Panc1 (cell line): ENCODE data around the gene ZBTB7C. TPM values are rescaled to one million over a fixed set of nuclear protein-coding genes. Genes with fewer than 3 reads are reported as not detected.

Source experiments
- ATAC-seq: fragments of 200-7000 bp; cut with Tn5 transposase; 2 replicates; pipeline ENCODE4 v1.9.1; 2020; ENCODE audit warnings: mild to moderate bottlenecking, moderate library complexity
- BruUV-seq: library from RNA; stranded (reverse); fragments of 400-500 nt; replicated peaks from 2 replicates; lab custom pipeline; 2021; lab: Mats Ljungman, UMichigan
- CTCF ChIA-PET: fragments of 300-600 bp; sonication (Branson Sonifier 250); formaldehyde crosslinking; loops from one replicate; lab custom pipeline; 2022; ENCODE audit warnings: antibody characterized with exemption; lab: Charles Lee
- POLR2A ChIA-PET: fragments of 300-600 bp; sonication (Branson Sonifier 250); formaldehyde crosslinking; loops from one replicate; lab custom pipeline; 2022; ENCODE audit warnings: antibody characterized with exemption; lab: Charles Lee
- DNase-seq: peaks from one replicate; pipeline ENCODE4 v3.0.0-alpha.2; 2010; ENCODE audit warnings: low read depth, low spot score
- H3K27ac ChIP-seq: 2 replicates; pipeline ENCODE4 v1.5.1; 2011; ENCODE audit warnings: mild to moderate bottlenecking, low read length, inconsistent platforms
- H3K27me3 ChIP-seq: fragments of 200-500 bp; sonication (Bioruptor generic); 2 replicates; pipeline ENCODE4 v1.6.0; 2014; ENCODE audit warnings: low read length, inconsistent platforms; ENCODE audit not compliant: control insufficient read depth, insufficient read depth
- H3K36me3 ChIP-seq: fragments of 200-500 bp; sonication (Bioruptor generic); 2 replicates; pipeline ENCODE4 v1.5.1; 2014; ENCODE audit warnings: inconsistent platforms, mild to moderate bottlenecking, low read length, moderate library complexity; ENCODE audit not compliant: control insufficient read depth, insufficient read depth
- H3K4me1 ChIP-seq: 2 replicates; pipeline ENCODE4 v1.5.1; 2011; ENCODE audit warnings: inconsistent platforms, mild to moderate bottlenecking, low read length, moderate library complexity; ENCODE audit not compliant: control insufficient read depth, insufficient read depth
- H3K4me3 ChIP-seq, 2 experiments: 2 replicates each; pipeline ENCODE4 v1.5.1; 2011 to 2012; ENCODE audit warnings: low read depth in 2 of 2, low read length in 2 of 2, mild to moderate bottlenecking in 2 of 2, inconsistent platforms in 1 of 2, moderate library complexity in 1 of 2
- H3K9me3 ChIP-seq: fragments of 200-500 bp; sonication (Bioruptor generic); 2 replicates; pipeline ENCODE4 v1.5.1; 2014; ENCODE audit warnings: low read depth, mild to moderate bottlenecking, inconsistent platforms, low read length, moderate library complexity; ENCODE audit not compliant: control insufficient read depth, insufficient read depth
- CTCF ChIP-seq: fragments of 450-650 bp; IDR thresholded peaks from 2 replicates; pipeline ENCODE4 v1.5.1; 2017; ENCODE audit warnings: mild to moderate bottlenecking
- POLR2AphosphoS5 ChIP-seq: IDR thresholded peaks from 2 replicates; pipeline ENCODE4 v1.6.1; 2012; ENCODE audit warnings: mild to moderate bottlenecking, low read depth, low read length, moderate library complexity
- REST ChIP-seq, 2 experiments: IDR thresholded peaks; 2 replicates each; pipeline ENCODE4 v1.6.1; 2011 to 2012; ENCODE audit warnings: low read depth in 2 of 2, control low read depth in 1 of 2, low read length in 1 of 2, mild to moderate bottlenecking in 1 of 2, moderate library complexity in 1 of 2; ENCODE audit not compliant: insufficient read depth in 1 of 2
- SIN3A ChIP-seq: IDR thresholded peaks from 2 replicates; pipeline ENCODE4 v1.6.1; 2012; ENCODE audit warnings: low read depth, mild to moderate bottlenecking, low read length, moderate library complexity, borderline replicate concordance; ENCODE audit not compliant: insufficient read depth
- TCF7L2 ChIP-seq: IDR thresholded peaks from 2 replicates; pipeline ENCODE4 v1.6.1; 2011; ENCODE audit warnings: mild to moderate bottlenecking, low read depth, low read length, inconsistent platforms
- in situ Hi-C: cut with HindIII; loops from 2 replicates; pipeline ENCODE4 v1.10.0; 2016; ENCODE audit warnings: low sequenced_read_pairs, low pct_unique_long_range_greater_than_20kb
- intact Hi-C: fragments of 100-400 bp; cut with micrococcal nuclease; formaldehyde crosslinking; loops from one replicate; pipeline ENCODE4 v1.10.0; 2022; ENCODE audit not compliant: unreplicated experiment
- total RNA-seq: library from RNA; stranded (reverse); gene quantifications from one replicate; pipeline ENCODE4 v1.2.1, GENCODE V29; 2021; ENCODE audit not compliant: unreplicated experiment

Gene ZBTB7C
- total RNA-seq, 1 experiment from 2014 or later: 0.03 TPM

DNA sequence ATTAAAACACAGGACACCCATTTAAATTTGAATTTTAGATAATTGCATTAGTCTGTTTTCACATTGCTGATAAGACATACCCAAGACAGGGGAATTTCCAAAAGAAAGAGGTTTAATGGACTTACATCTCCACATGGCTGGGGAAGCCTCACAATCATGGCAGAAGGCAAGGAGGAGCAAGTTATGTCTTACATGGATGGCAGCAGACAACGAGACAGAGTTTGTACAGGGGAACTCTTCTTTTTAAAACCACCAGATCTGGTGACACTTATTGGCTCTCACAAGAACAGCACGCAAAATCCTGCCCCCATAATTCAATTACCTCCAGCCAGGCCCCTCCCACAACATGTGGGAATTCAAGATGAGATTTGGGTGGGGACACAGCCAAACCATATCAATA lies 398.9 kb downstream of the ZBTB7C start:
- Histone ChIP-seq H3K27ac (no peak overlapping the region), H3K4me3 (no peak overlapping the region), H3K36me3 (no peaks in the 10 kb centered on the region), H3K4me1 (no peaks in the 10 kb centered on the region), H3K9me3 (no peaks in the 10 kb centered on the region), H3K27me3 (no peaks in the 10 kb centered on the region; the same call in none of the 2 replicates)
- BruUV-seq: no TSS peak
- in situ Hi-C loops: no loop called here
- no peak for DNase-seq
- POLR2A ChIA-PET: no interaction called here
- TF ChIP-seq POLR2AphosphoS5 (no peak), CTCF (no peak), TCF7L2 (no peak), SIN3A (no peak), REST (IDR thresholded peaks at IDR 0.05; ENCODE audit: insufficient read depth in 1 of 2, low read depth in 2 of 2, low read length in 1 of 2) (no peak)
- ATAC-seq: no peak
- CTCF ChIA-PET: no interaction called here
- intact Hi-C loops: no loop called here

DNA sequence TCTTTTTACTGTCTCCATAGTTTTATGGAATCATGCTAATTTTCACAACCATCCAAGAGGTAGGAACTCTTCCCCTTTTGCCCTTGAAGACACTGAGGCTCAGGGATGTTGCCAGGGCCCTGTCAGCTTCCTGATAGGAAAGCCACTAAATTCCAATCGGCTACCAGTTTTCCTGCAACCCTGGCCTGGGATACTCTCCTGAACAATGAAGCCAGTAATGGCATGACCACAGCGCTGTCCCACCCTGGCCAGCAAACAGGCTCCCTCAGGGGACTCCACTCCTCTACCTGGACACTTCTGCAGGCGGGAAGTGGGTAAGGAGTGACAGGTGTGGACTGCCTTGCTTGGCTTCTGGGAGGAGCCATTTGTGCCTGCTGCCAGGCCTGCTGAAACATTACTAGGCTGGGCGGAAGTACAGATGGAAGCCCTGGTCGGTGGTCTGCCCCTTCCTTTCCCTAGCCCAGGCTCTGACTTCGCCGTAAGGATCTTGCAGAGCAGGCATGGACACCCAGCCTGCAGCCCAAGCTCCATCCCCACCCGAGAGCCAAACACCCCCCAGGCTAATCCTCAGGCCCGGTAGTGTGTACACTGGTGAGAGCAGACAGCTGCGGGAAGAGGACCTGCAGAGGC lies 400.0 kb downstream of the ZBTB7C start:
- Histone ChIP-seq H3K27ac (no peak overlapping the region), H3K4me1 (no peaks in the 10 kb centered on the region; the same call in 1 of the 2 replicates), H3K36me3 (no peaks in the 10 kb centered on the region), H3K9me3 (no peaks in the 10 kb centered on the region), H3K27me3 (no peaks in the 10 kb centered on the region; the same call in 1 of the 2 replicates), H3K4me3 (no peak overlapping the region)
- ATAC-seq (no peak), DNase-seq (no peak)
- TF ChIP-seq REST (IDR thresholded peaks at IDR 0.05; ENCODE audit: insufficient read depth in 1 of 2, low read depth in 2 of 2, low read length in 1 of 2): no peak
- no peak for TF ChIP-seq TCF7L2
- no peak for TF ChIP-seq POLR2AphosphoS5
- no peak for TF ChIP-seq CTCF
- TF ChIP-seq SIN3A: no peak
- in situ Hi-C loops (no loop called here), intact Hi-C loops (no loop called here)
- ChIA-PET POLR2A (no interaction called here), CTCF (no interaction called here)
- BruUV-seq: no TSS peak
